Keratinocyte (primary cell): ENCODE data around the gene MAN1C1.

ENCODE experiments used
- EZH2 ChIP-seq: IDR thresholded peaks from one replicate; pipeline ENCODE4 v1.6.1; 2012; ENCODE audit warnings: inconsistent platforms, mild to moderate bottlenecking, low read length, moderate library complexity
- TF ChIP-seq, protein P1 (sequence below), 3 experiments: IDR thresholded peaks in 1 of 3; conservative IDR thresholded peaks in 1 of 3; optimal IDR thresholded peaks in 1 of 3; 2 replicates in 2 of 3; 3 replicates in 1 of 3; pipeline versions ENCODE3 to v1.5.1; 2011; ENCODE audit warnings: low read length in 3 of 3, mild to moderate bottlenecking in 3 of 3, moderate library complexity in 2 of 3, control low read depth in 1 of 3, inconsistent platforms in 1 of 3; ENCODE audit not compliant: insufficient read depth in 2 of 3; ENCODE audit errors: extremely low read depth in 1 of 3

DNA sequence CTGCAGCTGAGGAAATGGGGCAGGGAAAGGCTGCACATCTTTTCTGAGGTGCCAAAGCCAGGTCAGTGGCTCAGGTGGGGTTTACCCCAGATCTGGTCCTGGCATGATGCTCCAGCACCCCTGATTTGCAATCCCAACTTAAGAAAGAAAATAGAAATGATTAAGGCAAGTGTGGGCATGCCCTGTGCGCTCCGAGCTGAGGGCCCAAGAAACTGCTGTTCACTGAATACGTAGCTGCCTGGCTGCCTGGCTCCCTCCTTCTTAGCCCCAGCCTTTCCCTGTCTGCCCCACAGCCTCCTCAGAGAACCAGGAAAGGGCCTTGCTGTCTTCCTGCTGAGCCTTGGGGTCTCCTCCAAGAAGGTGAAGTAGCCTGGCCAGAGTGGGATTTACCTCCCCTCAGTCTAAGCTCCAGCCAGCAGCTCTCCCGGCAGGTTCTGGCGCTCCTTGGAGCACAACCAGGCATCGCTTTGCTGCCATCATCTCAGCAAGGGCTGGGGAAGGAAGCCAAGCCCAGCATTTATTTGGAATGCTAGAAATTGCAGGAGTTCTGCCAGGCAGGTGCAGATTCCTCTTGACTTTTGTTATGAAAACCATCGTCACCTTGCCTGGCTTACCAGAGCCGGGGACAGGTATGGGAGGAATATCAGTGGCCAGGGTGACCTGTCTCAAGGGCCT is 132.1 kb downstream of the MAN1C1 start:
- TF ChIP-seq, protein P1, sequence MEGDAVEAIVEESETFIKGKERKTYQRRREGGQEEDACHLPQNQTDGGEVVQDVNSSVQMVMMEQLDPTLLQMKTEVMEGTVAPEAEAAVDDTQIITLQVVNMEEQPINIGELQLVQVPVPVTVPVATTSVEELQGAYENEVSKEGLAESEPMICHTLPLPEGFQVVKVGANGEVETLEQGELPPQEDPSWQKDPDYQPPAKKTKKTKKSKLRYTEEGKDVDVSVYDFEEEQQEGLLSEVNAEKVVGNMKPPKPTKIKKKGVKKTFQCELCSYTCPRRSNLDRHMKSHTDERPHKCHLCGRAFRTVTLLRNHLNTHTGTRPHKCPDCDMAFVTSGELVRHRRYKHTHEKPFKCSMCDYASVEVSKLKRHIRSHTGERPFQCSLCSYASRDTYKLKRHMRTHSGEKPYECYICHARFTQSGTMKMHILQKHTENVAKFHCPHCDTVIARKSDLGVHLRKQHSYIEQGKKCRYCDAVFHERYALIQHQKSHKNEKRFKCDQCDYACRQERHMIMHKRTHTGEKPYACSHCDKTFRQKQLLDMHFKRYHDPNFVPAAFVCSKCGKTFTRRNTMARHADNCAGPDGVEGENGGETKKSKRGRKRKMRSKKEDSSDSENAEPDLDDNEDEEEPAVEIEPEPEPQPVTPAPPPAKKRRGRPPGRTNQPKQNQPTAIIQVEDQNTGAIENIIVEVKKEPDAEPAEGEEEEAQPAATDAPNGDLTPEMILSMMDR (optimal IDR thresholded peaks at IDR 0.05 in 1 of 3, IDR thresholded peaks at IDR 0.05 in 1 of 3, conservative IDR thresholded peaks at IDR 0.05 in 1 of 3; ENCODE audit: extremely low read depth in 1 of 3, insufficient read depth in 2 of 3, low read length in 3 of 3): no peak
- no peak for TF ChIP-seq EZH2
